Measurements from ENCODE around the gene CLCN4.

- no peak for TF ChIP-seq EZH2 (IDR thresholded peaks at IDR 0.05; ENCODE audit: borderline replicate concordance, insufficient read depth, low read depth, low read length, poor library complexity, severe bottlenecking)
- TF ChIP-seq, protein P1, sequence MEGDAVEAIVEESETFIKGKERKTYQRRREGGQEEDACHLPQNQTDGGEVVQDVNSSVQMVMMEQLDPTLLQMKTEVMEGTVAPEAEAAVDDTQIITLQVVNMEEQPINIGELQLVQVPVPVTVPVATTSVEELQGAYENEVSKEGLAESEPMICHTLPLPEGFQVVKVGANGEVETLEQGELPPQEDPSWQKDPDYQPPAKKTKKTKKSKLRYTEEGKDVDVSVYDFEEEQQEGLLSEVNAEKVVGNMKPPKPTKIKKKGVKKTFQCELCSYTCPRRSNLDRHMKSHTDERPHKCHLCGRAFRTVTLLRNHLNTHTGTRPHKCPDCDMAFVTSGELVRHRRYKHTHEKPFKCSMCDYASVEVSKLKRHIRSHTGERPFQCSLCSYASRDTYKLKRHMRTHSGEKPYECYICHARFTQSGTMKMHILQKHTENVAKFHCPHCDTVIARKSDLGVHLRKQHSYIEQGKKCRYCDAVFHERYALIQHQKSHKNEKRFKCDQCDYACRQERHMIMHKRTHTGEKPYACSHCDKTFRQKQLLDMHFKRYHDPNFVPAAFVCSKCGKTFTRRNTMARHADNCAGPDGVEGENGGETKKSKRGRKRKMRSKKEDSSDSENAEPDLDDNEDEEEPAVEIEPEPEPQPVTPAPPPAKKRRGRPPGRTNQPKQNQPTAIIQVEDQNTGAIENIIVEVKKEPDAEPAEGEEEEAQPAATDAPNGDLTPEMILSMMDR (IDR thresholded peaks at IDR 0.05) = no peak
Measured at GRCh38 chrX:10177601-10178000, 20.8 kb downstream of the CLCN4 start.
